GM23338 (cell line): ENCODE data around the gene ANTXR2. TPM values are rescaled to one million over a fixed set of nuclear protein-coding genes. Genes with fewer than 3 reads are reported as not detected.

Experiments used
- ATAC-seq: fragments of 200-7000 bp; cut with Tn5 transposase; 3 replicates; pipeline ENCODE4 v1.9.1; 2020
- DNase-seq: peaks from one replicate; pipeline ENCODE4 v3.0.0-alpha.2; 2015; ENCODE audit warnings: low spot score
- H2AFZ ChIP-seq: fragments of 200-600 bp; sonication (generic); 2 replicates; pipeline ENCODE4 v1.8.0; 2016; ENCODE audit warnings: antibody characterized with exemption, mild to moderate bottlenecking, moderate library complexity
- H3F3A ChIP-seq: fragments of 200-600 bp; sonication (generic); replicated peaks from 2 replicates; pipeline ENCODE4 v1.8.0; 2017; ENCODE audit warnings: antibody characterized with exemption, mixed run types, low read depth
- H3K27ac ChIP-seq: fragments of 200-600 bp; sonication (generic); 2 replicates; pipeline ENCODE4 v1.6.1; 2016; ENCODE audit warnings: low read depth
- H3K27me3 ChIP-seq: fragments of 200-600 bp; sonication (generic); 2 replicates; pipeline ENCODE4 v1.8.0; 2016; ENCODE audit warnings: mild to moderate bottlenecking, mixed run types, moderate library complexity; ENCODE audit not compliant: insufficient read depth
- H3K36me3 ChIP-seq: fragments of 200-600 bp; sonication (generic); 2 replicates; pipeline ENCODE4 v1.8.0; 2016; ENCODE audit warnings: mild to moderate bottlenecking; ENCODE audit not compliant: insufficient read depth
- H3K4me1 ChIP-seq: fragments of 200-600 bp; sonication (generic); 2 replicates; pipeline ENCODE4 v1.8.0; 2016; ENCODE audit warnings: mild to moderate bottlenecking, moderate library complexity; ENCODE audit not compliant: insufficient read depth
- H3K4me2 ChIP-seq: fragments of 200-600 bp; sonication (generic); 2 replicates; pipeline ENCODE4 v1.7.1; 2017; ENCODE audit warnings: mixed run types
- H3K4me3 ChIP-seq: fragments of 200-600 bp; sonication (generic); 2 replicates; pipeline ENCODE4 v1.6.1; 2016; ENCODE audit warnings: mixed run types
- H3K79me2 ChIP-seq: fragments of 200-600 bp; sonication (generic); replicated peaks from 2 replicates; pipeline ENCODE4 v1.8.0; 2017; ENCODE audit warnings: mild to moderate bottlenecking; ENCODE audit not compliant: insufficient read depth
- H3K9me2 ChIP-seq: fragments of 200-600 bp; sonication (generic); 2 replicates; pipeline ENCODE4 v1.8.0; 2017; ENCODE audit not compliant: insufficient read depth
- H4K20me1 ChIP-seq: fragments of 200-600 bp; sonication (generic); replicated peaks from 2 replicates; pipeline ENCODE4 v1.8.0; 2017; ENCODE audit warnings: mild to moderate bottlenecking; ENCODE audit not compliant: insufficient read depth
- H3K27ac Mint-ChIP-seq: 2 replicates; pipeline ENCODE4 v1.8.0; 2020; ENCODE audit warnings: inconsistent platforms, mild to moderate bottlenecking, moderate library complexity, mixed read lengths
- H3K27me3 Mint-ChIP-seq: 3 replicates; pipeline ENCODE4 v1.8.0; 2022; ENCODE audit warnings: low read depth, mild to moderate bottlenecking, moderate library complexity, mixed read lengths, inconsistent platforms; ENCODE audit not compliant: insufficient read depth, poor library complexity
- H3K36me3 Mint-ChIP-seq: 3 replicates; pipeline ENCODE4 v1.8.0; 2021; ENCODE audit warnings: low read depth, mild to moderate bottlenecking, inconsistent platforms, moderate library complexity, mixed read lengths
- H3K4me1 Mint-ChIP-seq: 3 replicates; pipeline ENCODE4 v1.8.0; 2020; ENCODE audit warnings: mild to moderate bottlenecking, inconsistent platforms, mixed read lengths
- H3K4me3 Mint-ChIP-seq: 3 replicates; pipeline ENCODE4 v1.8.0; 2021; ENCODE audit warnings: moderate library complexity, mild to moderate bottlenecking, inconsistent platforms, mixed read lengths
- H3K9me3 Mint-ChIP-seq: 3 replicates; pipeline ENCODE4 v1.8.0; 2020; ENCODE audit warnings: moderate library complexity, mild to moderate bottlenecking, inconsistent platforms, mixed read lengths
- CREB1 ChIP-seq: fragments of 250-450 bp; sonication (Bioruptor Pico); IDR thresholded peaks from 2 replicates; pipeline ENCODE4 v1.5.0; 2020; ENCODE audit warnings: low read depth, mild to moderate bottlenecking, moderate library complexity
- EZH2 ChIP-seq: fragments of 200-600 bp; sonication (generic); IDR thresholded peaks from one replicate; pipeline ENCODE4 v1.8.0; 2017; ENCODE audit warnings: antibody characterized with exemption, mild to moderate bottlenecking, low read depth; ENCODE audit not compliant: unreplicated experiment
- NANOG ChIP-seq: IDR thresholded peaks from 2 replicates; pipeline ENCODE4 v1.6.1; 2016; ENCODE audit warnings: antibody characterized with exemption, borderline replicate concordance
- POLR2AphosphoS5 ChIP-seq: IDR thresholded peaks from 2 replicates; pipeline ENCODE4 v1.6.1; 2016; ENCODE audit warnings: antibody characterized with exemption, low read depth
- REST ChIP-seq: IDR thresholded peaks from one replicate; pipeline ENCODE4 v1.6.1; 2018; ENCODE audit warnings: antibody characterized with exemption; ENCODE audit not compliant: unreplicated experiment
- STAT1 ChIP-seq: IDR thresholded peaks from one replicate; pipeline ENCODE4 v1.6.1; 2016; ENCODE audit warnings: antibody characterized with exemption; ENCODE audit not compliant: unreplicated experiment
- polyA plus RNA-seq: library from polyadenylated mRNA; unstranded; fragments of >200 nt; fragmentation: Nextera tagmentation; extraction: Ambion mirVana; gene quantifications from 2 replicates; pipeline ENCODE4 v1.2.1, GENCODE V29; 2016
- total RNA-seq: library from RNA; depleted of rRNA; stranded (reverse); fragments of >200 nt; shearing (Covaris generic); gene quantifications from 2 replicates; pipeline ENCODE4 v1.2.3, GENCODE V29; 2014
- TF ChIP-seq, protein P1 (sequence below): IDR thresholded peaks from 2 replicates; pipeline ENCODE4 v1.6.1; 2016; ENCODE audit warnings: antibody characterized with exemption

ANTXR2 gene
- total and polyA plus RNA-seq, 2 experiments from 2014 or later, result 2.0 to 5.3 TPM

GRCh38 chr4:80115368-80116181 lies 42.5 kb upstream of the ANTXR2 start (continued):
- no peak for TF ChIP-seq NANOG
- no peak for TF ChIP-seq POLR2AphosphoS5

DNA sequence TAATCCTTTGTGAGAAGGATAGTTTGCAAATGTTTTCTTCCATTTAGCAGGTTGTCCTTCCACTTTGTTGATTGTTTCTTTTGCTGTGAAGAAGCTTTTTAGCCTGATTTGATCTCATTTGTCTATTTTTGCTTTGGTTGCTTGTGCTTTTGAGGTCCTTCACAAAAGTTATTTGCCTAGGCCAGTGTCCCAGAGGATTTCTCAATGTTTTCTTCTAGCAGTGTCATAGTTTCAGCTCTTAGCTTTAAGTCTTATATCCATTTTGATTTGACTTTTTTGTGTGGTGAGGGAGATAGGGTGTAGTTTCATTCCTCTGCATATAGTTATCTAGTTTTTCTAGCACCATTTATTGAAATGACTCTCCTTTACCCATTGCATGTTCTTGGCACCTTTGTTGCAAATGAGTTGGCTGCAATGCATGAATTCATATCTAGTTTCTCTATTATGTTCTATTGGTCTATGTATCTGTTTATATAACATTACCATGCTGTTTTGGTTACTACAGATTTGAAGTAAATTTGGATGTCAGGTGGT lies 41.8 kb upstream of the ANTXR2 start:
- DNase-seq, result no peak

More for the DNA sequence above, 41.8 kb upstream of the ANTXR2 start:
- H3K9me2 ChIP-seq, result peaks cover 15% of the 10 kb centered on the region; the same call in 1 of the 2 replicates
- H2AFZ ChIP-seq, result no peak overlapping the region
- H3K36me3 Mint-ChIP-seq, result no peaks in the 10 kb centered on the region
- H3K27ac Mint-ChIP-seq, result no peak overlapping the region
- no peak overlapping the region for H3K4me3 ChIP-seq
- no peaks in the 10 kb centered on the region; the same call in 2 of the 3 replicates for H3K9me3 Mint-ChIP-seq
- no peaks in the 10 kb centered on the region for H3K4me1 ChIP-seq
- no peaks in the 10 kb centered on the region for H4K20me1 ChIP-seq
- peaks cover 3% of the 10 kb centered on the region for H3K27me3 Mint-ChIP-seq
- no peak for TF ChIP-seq REST
- TF ChIP-seq STAT1, result no peak
- TF ChIP-seq, protein P1, sequence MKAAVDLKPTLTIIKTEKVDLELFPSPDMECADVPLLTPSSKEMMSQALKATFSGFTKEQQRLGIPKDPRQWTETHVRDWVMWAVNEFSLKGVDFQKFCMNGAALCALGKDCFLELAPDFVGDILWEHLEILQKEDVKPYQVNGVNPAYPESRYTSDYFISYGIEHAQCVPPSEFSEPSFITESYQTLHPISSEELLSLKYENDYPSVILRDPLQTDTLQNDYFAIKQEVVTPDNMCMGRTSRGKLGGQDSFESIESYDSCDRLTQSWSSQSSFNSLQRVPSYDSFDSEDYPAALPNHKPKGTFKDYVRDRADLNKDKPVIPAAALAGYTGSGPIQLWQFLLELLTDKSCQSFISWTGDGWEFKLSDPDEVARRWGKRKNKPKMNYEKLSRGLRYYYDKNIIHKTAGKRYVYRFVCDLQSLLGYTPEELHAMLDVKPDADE, result no peak
- TF ChIP-seq CREB1, result no peak
- no peak for TF ChIP-seq EZH2
- TF ChIP-seq NANOG, result no peak
- no peak overlapping the region for H3K27ac ChIP-seq
- no peaks in the 10 kb centered on the region for H3K4me1 Mint-ChIP-seq
- no peaks in the 10 kb centered on the region for H3K36me3 ChIP-seq
- no peak for ATAC-seq
- H3K4me2 ChIP-seq, result no peak overlapping the region
- no peaks in the 10 kb centered on the region for H3K27me3 ChIP-seq
- no peaks in the 10 kb centered on the region for H3K79me2 ChIP-seq
- no peak overlapping the region for H3K4me3 Mint-ChIP-seq
- no peaks in the 10 kb centered on the region for H3F3A ChIP-seq
